ENCODE measurements around the gene PCBD2.

DNA sequence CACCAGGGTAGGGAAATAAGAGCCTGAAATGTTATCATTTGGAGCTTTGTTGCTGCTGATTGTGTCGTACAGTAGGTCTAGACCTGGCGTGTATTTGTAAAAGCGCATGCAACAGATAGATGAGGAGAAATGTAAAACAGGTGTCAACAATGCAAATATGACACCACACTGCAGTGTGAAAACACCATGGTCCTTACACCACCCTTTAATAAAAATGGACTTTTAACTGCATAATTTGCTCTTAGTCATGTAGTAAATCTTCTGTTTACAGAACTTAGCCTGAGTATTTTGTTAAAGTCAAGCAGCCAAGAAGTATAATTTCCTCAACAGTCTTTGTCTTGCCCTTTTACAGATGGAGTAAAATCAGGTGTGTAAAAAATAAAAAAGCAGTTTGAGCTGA, 13.9 kb downstream of the PCBD2 start:
- TF ChIP-seq POLR2A (IDR thresholded peaks at IDR 0.05; ENCODE audit: low read length) (no peak), GATA1 (IDR thresholded peaks at IDR 0.05; ENCODE audit: low read depth, low read length) (no peak)

All from erythroblast (primary cell).